IgD-negative memory B cell (primary cell): Measurements from ENCODE around the gene ADRM1. TPM values are rescaled to one million over a fixed set of nuclear protein-coding genes. Genes with fewer than 3 reads are reported as not detected.

Experiments used
- H3K27ac Mint-ChIP-seq, 3 donors: one replicate each; pipeline ENCODE4 v1.8.0; 2020 to 2022; ENCODE audit warnings: mild to moderate bottlenecking in 3 of 3, mixed read lengths in 3 of 3, moderate library complexity in 1 of 3
- H3K27me3 Mint-ChIP-seq: one replicate; pipeline ENCODE4 v1.8.0; 2021; ENCODE audit warnings: mixed read lengths
- H3K36me3 Mint-ChIP-seq: one replicate; pipeline ENCODE4 v1.8.0; 2020; ENCODE audit warnings: mild to moderate bottlenecking, mixed read lengths
- H3K4me1 Mint-ChIP-seq, 3 donors: one replicate each; pipeline ENCODE4 v1.8.0; 2020 to 2022; ENCODE audit warnings: mixed read lengths in 3 of 3, mild to moderate bottlenecking in 1 of 3
- H3K4me3 Mint-ChIP-seq, 4 donors: one replicate each; pipeline ENCODE4 v1.8.0; 2020 to 2022; ENCODE audit warnings: mild to moderate bottlenecking in 4 of 4, mixed read lengths in 4 of 4, moderate library complexity in 3 of 4
- H3K9me3 Mint-ChIP-seq, 3 donors: one replicate each; pipeline ENCODE4 v1.8.0; 2020 to 2021; ENCODE audit warnings: mixed read lengths in 3 of 3, mild to moderate bottlenecking in 1 of 3
- polyA plus RNA-seq: library from polyadenylated mRNA; unstranded; fragments of 300-500 nt; fragmentation: Illumina TruSeq; gene quantifications from one replicate; pipeline ENCODE4 v1.2.3, GENCODE V29; 2021

The ADRM1 gene
- polyA plus RNA-seq, 1 donor from 2014 or later: 149 TPM

DNA sequence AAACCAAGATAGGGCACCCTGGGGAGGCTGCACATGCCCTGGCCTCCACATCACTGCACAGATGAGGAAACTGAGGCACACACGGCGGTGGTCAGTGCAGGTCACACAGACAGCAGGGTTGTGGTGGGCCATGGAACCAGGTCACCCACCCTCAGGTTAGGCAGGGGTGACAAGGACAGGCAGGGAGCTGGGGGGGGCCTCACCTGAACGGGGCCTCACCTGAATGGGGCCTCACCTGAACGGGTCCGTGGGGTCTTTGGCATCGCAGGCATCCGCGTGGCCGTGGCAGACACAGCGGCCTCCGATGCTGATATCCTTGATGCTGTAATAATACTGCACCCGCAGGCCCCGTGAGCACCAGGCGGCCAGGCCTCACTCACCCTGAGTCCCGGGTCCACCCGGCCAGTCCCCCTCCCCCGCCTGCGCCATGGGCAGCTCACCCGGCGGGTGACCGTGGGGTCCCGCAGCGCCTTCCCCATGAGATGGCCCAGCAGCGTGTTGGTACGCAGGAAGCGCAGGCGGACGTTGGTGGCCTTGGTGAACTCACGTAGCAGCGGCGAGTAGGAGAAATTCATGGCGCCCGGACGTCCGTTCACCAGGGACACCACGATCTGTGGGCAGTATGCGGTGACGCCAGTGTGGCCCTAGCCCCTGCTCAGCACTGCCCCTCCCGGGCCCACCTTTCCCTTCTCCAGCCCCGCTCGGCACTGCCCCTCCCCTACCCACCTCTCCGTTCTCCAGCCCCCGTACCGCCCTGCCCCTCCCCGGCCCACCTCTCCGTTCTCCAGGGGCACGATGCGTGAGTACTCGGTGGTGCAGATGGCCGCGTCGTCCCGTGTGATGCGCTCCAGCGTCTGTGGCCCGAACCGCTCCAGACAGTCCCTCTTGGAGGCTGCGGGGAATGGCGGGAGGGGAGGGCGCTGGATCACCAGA is 48.9 kb downstream of the ADRM1 start:
- H3K36me3 Mint-ChIP-seq: peaks cover 3% of the 10 kb centered on the region
- H3K27me3 Mint-ChIP-seq: no peaks in the 10 kb centered on the region
- peaks cover 0 to 1% (median 0%) of the 10 kb centered on the region in 3 donors for H3K4me1 Mint-ChIP-seq
- no peak overlapping the region for H3K4me3 Mint-ChIP-seq
- H3K27ac Mint-ChIP-seq: no peak overlapping the region
- H3K9me3 Mint-ChIP-seq: peaks cover 0 to 2% (median 0%) of the 10 kb centered on the region in 3 donors

DNA sequence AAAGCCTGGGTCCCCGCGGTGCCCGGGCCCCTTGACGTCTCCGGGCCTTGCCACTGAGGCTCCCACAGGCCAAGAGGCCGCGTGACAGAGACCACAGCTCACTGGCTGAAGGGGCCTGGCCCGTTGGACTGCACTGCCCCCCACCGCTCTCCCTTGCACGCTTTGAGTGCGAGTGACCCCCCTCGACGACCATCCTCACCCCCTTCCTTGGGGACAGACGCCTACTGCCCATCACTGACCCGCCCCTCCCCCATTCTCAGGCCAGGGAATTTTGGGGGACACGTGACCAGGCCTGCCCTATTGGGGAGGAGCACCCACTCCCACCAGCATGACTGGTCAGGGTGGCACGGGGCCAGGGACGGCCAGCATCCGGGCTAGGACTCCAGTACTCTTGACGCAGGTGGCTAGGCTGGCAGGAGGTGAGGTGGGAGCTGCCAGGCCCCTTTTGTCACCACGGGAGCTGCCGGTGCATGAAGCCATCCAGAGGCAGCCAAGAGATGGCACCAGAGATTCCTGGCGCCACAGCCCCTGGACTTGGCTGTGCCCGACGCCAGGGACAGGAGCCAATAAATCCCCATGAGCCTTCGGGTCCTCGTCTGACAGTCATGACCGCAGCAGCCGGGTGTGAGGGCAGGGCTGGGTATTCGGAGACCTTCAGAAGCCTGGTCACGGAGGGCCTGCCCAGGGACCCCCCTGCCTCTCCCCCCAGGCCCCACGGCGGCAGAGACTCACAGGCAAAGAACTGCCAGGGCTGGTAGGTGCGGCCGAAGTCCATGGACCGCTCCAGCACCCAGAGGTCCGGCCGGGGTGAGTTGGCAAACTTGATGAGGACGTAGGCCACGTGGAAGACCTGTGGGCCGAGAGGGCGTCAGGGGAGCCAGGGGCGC is 49.8 kb downstream of the ADRM1 start:
- Mint-ChIP-seq H3K27ac (no peak overlapping the region), H3K36me3 (peaks cover 3% of the 10 kb centered on the region), H3K4me3 (no peak overlapping the region), H3K9me3 (peaks cover 0 to 2% (median 0%) of the 10 kb centered on the region in 3 donors), H3K27me3 (no peaks in the 10 kb centered on the region), H3K4me1 (peaks cover 0 to 1% (median 0%) of the 10 kb centered on the region in 3 donors)

DNA sequence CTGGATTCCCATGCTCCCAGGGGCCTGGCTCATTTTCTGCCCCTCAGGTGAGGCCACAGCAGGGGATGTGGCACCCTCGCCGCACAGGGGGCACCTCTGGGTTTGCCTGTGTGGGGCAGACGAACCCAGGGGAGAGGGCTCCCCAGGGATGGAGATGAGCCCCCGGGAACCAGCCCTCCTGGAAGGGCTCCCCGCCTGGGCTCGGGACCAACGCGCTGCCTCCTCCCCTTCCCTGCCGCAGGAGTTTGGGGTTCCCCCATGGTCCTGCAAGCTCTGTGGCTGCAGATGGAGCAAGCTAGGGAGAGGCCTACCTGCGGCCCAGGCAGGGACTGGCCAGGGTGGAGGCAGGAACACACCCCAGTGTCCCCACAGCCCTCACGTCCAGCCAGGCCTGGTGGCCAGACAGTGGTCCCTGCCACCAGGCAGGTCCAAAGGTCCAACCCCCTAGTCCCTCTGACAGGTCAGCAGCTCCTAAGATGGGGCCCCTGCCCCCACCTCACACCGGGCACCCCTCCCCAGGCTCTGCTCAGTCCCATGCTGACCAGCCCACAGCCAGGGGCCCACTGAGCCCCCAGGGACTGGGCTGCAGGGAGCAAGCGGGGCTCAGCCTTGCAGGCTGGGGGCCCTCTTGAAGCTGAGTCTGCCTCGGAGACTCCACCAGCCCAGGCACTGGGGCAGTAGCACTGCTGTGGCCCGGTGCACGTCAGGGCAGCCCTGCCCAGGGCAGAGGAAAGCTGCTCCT is 50.7 kb downstream of the ADRM1 start:
- H3K27ac Mint-ChIP-seq: no peak overlapping the region
- H3K9me3 Mint-ChIP-seq: peaks cover 0 to 2% (median 0%) of the 10 kb centered on the region in 3 donors
- no peaks in the 10 kb centered on the region for H3K27me3 Mint-ChIP-seq
- no peak overlapping the region for H3K4me3 Mint-ChIP-seq
- peaks cover 3% of the 10 kb centered on the region for H3K36me3 Mint-ChIP-seq
- H3K4me1 Mint-ChIP-seq: peaks cover 0 to 1% (median 0%) of the 10 kb centered on the region in 3 donors

DNA sequence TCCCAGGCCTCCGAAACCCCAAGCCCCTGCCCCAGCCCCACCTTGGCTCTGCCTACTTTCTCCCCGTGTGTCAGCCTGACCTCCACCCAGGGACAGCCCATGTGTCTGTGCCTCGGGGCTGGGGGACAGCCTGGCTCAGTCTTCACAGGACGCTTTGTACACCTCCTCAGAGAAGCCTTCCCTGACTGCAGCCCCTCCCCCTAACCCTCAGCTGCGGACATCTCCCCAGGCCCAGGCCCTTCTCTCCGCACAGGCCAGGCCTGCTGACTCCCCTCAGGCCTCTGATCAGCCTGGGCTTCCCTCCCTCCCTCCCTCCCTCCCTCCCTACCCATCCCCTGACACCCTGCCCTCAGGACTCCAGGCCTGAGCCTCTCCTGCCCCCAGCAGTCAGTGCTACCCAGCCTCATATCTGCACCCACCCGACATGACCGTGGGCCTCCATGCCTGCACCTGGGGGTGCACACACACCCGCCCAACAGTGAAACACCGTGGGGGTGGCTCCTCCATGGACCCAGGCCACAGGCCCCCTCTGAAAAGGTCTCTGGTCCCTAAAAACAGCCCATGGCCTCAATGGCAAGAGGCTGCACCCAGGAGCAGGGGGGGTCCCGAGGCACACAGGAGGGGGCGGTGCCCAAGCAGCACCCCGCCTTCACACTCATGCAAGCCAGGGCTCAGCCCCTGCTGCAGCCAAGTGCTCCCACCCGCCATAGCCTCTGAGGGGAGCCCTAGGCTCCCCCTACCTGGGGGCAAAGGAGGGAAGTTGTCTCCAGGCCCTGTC is 51.4 kb downstream of the ADRM1 start:
- H3K27me3 Mint-ChIP-seq: no peaks in the 10 kb centered on the region
- H3K36me3 Mint-ChIP-seq: no peaks in the 10 kb centered on the region

DNA sequence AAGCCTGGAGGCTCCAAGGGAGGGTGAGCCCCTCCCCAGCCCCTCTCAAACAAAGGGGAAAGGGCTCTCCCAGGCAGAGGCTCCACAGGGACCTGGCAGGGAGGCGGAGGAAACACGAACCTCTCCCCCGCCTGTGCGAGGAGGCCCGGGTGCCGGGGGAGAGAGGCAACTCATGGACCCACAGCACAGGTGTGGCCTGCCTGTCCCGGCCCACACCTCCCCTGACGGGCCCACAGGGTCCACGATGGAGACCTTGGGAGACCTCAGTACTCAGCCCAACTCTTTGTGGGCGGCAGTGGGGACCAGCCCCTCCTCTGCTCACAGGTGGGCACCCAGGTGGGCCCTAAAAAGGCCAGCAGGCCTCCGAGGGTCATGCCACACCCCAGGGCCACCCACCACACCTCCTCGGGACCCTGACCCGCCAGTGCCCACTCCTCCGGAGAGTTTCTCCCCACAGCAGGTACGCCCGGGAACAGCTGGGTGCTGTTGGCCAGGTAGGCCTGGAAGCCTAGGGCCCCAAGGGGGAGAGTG is 52.1 kb downstream of the ADRM1 start:
- H3K27ac Mint-ChIP-seq: no peak overlapping the region
- H3K27me3 Mint-ChIP-seq: no peaks in the 10 kb centered on the region
- H3K9me3 Mint-ChIP-seq: no peaks in the 10 kb centered on the region
- no peak overlapping the region for H3K4me3 Mint-ChIP-seq
- H3K4me1 Mint-ChIP-seq: no peaks in the 10 kb centered on the region
- H3K36me3 Mint-ChIP-seq: no peaks in the 10 kb centered on the region

More for the DNA sequence above, 51.4 kb downstream of the ADRM1 start:
- Mint-ChIP-seq H3K27ac (no peak overlapping the region), H3K9me3 (peaks cover 0 to 2% (median 0%) of the 10 kb centered on the region in 3 donors), H3K4me3 (no peak overlapping the region), H3K4me1 (no peaks in the 10 kb centered on the region)

DNA sequence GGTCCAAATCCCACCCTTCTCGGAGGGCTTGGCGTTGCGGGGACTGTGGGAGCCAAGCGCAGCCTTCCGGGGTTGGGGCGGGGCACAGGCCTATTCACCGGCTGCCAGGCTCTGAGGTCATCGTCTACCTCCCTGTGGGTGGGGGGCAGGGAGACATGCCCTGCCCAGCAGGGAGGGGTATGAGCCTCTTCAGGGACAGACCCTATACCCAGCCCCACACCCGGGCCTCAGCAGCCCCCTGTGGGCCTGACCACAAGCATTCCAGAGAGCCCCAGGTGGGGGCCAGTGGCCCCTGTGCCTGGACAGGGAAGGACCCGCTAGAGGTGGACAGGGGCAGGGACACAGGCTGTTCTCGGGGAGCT is 52.7 kb downstream of the ADRM1 start:
- no peak overlapping the region for H3K27ac Mint-ChIP-seq
- H3K4me3 Mint-ChIP-seq: no peak overlapping the region
- H3K9me3 Mint-ChIP-seq: no peaks in the 10 kb centered on the region
- no peaks in the 10 kb centered on the region for H3K36me3 Mint-ChIP-seq
- H3K4me1 Mint-ChIP-seq: no peaks in the 10 kb centered on the region
- no peaks in the 10 kb centered on the region for H3K27me3 Mint-ChIP-seq

DNA sequence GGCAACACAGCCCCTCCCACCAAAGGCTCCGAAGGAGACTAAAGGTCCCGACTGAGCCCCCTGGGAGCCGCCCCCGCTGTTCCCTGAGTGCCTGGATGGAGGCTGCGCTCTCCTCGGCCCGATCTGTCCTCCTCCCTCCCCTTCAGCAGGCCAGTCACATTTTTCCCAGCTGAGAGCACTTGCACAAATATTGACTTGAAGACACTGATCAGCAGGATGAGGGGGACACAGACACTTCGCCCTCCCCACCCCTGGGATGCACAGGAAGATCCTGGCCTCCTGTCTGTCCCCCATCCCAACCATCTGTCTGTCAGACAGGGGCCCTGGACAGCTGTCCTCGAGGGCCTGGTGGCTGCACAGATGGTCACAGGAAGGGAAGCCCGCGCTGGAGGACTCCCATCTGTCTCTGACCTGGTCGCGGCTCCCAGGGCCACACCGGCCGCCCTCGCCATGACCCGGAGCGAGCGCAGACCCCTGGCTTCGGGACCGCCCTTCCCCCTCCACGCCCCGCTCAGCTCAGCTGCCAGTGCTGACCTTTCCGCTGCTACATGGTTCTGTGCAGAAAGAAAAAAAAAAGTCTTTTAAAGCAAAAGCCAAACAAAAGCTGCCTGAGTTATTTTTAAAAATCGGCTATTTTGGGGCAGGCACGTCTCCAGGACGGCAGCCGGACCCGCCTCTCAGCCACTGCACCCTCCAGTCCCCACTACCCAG is 53.2 kb downstream of the ADRM1 start:
- no peaks in the 10 kb centered on the region for H3K27me3 Mint-ChIP-seq
- H3K4me1 Mint-ChIP-seq: no peaks in the 10 kb centered on the region
- H3K27ac Mint-ChIP-seq: no peak overlapping the region
- no peaks in the 10 kb centered on the region for H3K9me3 Mint-ChIP-seq
- H3K36me3 Mint-ChIP-seq: no peaks in the 10 kb centered on the region
- no peak overlapping the region for H3K4me3 Mint-ChIP-seq

DNA sequence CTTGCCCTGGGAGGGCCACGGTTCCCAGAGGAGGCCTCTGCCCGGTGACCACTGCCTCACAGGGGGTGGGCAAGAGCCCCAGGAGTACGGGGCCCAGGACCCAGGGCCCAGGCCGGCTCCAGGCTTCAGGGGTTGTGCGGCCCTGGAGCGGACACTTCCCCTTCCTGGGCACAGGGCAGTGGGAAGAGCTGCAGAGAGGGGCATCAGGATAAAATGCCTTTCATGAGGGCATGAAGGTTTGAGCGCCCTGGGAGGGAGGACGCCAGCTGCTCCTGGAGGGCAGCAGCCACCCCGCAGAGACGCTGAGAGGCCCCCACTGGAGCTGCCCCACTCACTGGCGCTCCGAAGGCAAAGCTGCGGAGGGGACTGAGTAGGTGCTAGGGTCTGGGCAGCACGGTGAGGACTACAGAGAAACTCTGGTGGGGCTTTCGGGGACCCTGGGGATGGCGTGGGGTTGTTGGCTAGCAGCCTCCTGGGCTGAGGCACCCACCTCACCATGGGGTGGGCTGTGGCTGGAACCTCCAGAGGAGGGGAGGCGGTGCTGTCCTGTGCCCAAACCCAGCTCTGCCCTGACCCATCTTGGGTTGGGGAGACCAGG is 53.9 kb downstream of the ADRM1 start:
- H3K9me3 Mint-ChIP-seq: no peaks in the 10 kb centered on the region
- H3K36me3 Mint-ChIP-seq: no peaks in the 10 kb centered on the region
- peak overlapping the region in 1 of 3 donors; percentile 46 for H3K27ac Mint-ChIP-seq
- H3K4me1 Mint-ChIP-seq: no peaks in the 10 kb centered on the region
- no peak overlapping the region for H3K4me3 Mint-ChIP-seq
- no peaks in the 10 kb centered on the region for H3K27me3 Mint-ChIP-seq

DNA sequence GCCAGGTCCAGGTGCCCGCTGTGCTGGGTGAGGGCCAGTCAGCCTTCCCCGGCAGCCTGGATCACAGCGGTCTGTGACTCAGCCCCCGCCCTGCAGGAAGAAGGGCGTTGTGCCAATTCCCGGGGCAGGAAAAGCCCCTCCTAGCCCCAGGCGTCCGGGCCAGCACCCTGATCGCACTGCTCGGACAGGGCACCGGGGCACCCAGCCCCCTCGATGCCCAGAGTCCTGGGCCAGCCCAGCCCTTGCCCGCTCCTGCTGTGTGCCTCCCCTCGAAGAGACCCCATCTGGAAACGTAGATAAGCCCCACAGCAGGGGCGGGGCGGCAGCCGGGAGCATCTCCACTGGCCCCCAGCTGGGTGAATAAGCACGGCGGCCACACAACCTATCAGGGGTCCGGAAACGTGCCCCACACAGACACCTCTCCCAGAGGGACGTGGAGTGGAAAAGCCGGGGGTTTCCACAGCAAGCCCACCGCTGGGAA is 54.4 kb downstream of the ADRM1 start:
- H3K27me3 Mint-ChIP-seq: no peaks in the 10 kb centered on the region

DNA sequence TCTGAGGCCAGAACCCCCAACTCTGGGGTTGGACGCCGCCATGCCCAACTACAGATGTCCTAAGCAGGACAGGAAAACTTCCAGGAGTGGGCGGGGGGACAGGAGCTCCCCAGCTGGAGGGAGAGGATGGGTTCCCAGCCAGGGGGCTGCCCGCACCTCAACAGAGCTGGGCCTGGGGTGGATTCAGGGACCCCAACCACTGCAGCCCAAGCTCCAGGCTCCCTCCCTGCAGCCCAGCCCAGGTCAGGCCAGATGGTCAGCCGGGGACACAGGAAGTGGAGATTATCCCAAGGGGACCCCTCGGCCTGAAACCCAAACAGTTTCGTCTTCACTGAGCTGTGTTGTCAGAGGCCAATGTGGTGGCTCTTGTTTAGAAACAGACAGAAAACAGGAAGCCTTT is 54.9 kb downstream of the ADRM1 start:
- no peaks in the 10 kb centered on the region for H3K4me1 Mint-ChIP-seq
- no peaks in the 10 kb centered on the region for H3K27me3 Mint-ChIP-seq
- H3K36me3 Mint-ChIP-seq: no peaks in the 10 kb centered on the region
- H3K9me3 Mint-ChIP-seq: no peaks in the 10 kb centered on the region
- no peak overlapping the region for H3K27ac Mint-ChIP-seq
- H3K4me3 Mint-ChIP-seq: peak overlapping the region in 1 of 4 donors; percentile 39

More for the DNA sequence above, 54.4 kb downstream of the ADRM1 start:
- peak overlapping the region in 1 of 4 donors; percentile 47 for H3K4me3 Mint-ChIP-seq
- no peaks in the 10 kb centered on the region for H3K9me3 Mint-ChIP-seq
- H3K36me3 Mint-ChIP-seq: no peaks in the 10 kb centered on the region
- no peak overlapping the region for H3K27ac Mint-ChIP-seq
- no peaks in the 10 kb centered on the region for H3K4me1 Mint-ChIP-seq
